NCI-H2227 treated with DMSO at 0.1 percent for 48 hours (cell line): ENCODE measurements around the gene NPR3.

Source experiments
- DNase-seq: peaks from one replicate; lab custom pipeline; 2025; lab: John Stamatoyannopoulos, UW

NPR3 gene

GRCh38 chr5:32711681-32712480, 760 bp downstream of the NPR3 start:
- no peak for DNase-seq

GRCh38 chr5:32712481-32713360, 1.6 kb downstream of the NPR3 start:
- no peak for DNase-seq

GRCh38 chr5:32713361-32713769, 2.2 kb downstream of the NPR3 start:
- no peak for DNase-seq

- no peak for DNase-seq
Measured at GRCh38 chr5:32713770-32714381, 2.8 kb downstream of the NPR3 start.

GRCh38 chr5:32714836-32715235, 3.7 kb downstream of the NPR3 start:
- DNase-seq, result no peak

- no peak for DNase-seq
Measured at GRCh38 chr5:32720300-32720699, 9.2 kb downstream of the NPR3 start.

GRCh38 chr5:32721626-32722025, 10.5 kb downstream of the NPR3 start:
- DNase-seq, result no peak

GRCh38 chr5:32722957-32723356, 11.8 kb downstream of the NPR3 start:
- DNase-seq, result no peak

GRCh38 chr5:32724526-32724925, 13.4 kb downstream of the NPR3 start:
- DNase-seq, result no peak

GRCh38 chr5:32726086-32726557, 15.0 kb downstream of the NPR3 start:
- DNase-seq, result no peak

- no peak for DNase-seq
Measured at GRCh38 chr5:32729651-32730050, 18.5 kb downstream of the NPR3 start.

GRCh38 chr5:32733590-32734340, 22.6 kb downstream of the NPR3 start:
- no peak for DNase-seq

- DNase-seq, result no peak
Measured at GRCh38 chr5:32734827-32735378, 23.8 kb downstream of the NPR3 start.

- no peak for DNase-seq
Measured at GRCh38 chr5:32735512-32735911, 24.4 kb downstream of the NPR3 start.

- no peak for DNase-seq
Measured at GRCh38 chr5:32736842-32737241, 25.7 kb downstream of the NPR3 start.

GRCh38 chr5:32740651-32741050, 29.5 kb downstream of the NPR3 start:
- DNase-seq, result no peak

- no peak for DNase-seq
Measured at GRCh38 chr5:32745317-32745716, 34.2 kb downstream of the NPR3 start.

- no peak for DNase-seq
Measured at GRCh38 chr5:32752411-32752810, 41.3 kb downstream of the NPR3 start.

- no peak for DNase-seq
Measured at GRCh38 chr5:32753051-32753450, 41.9 kb downstream of the NPR3 start.

- DNase-seq, result no peak
Measured at GRCh38 chr5:32753765-32754164, 42.6 kb downstream of the NPR3 start.

- DNase-seq, result no peak
Measured at GRCh38 chr5:32754284-32754683, 43.2 kb downstream of the NPR3 start.

- no peak for DNase-seq
Measured at GRCh38 chr5:32760091-32760509, 49.0 kb downstream of the NPR3 start.
